Measurements from ENCODE around the gene GBGT1.

The GBGT1 gene

DNA sequence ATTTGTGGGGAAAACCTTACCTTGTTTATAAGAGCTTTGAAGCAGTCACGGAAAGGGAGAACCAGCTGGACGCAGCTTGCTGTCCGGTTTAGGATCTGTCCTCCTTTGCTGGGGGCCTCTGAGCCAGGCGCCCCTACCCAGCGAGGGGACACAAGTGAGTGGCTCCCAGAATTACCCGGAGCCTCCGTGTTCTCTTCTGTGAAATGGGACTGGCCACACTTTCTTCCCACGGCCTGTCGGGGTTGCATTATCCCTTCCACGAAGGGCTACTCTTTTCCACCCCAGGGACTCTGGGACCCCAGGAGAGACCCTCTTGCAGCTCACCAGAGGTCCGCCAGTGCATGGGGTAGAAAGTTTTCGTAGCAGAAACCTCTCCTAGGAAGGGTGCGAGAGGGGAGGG lies 477 bp upstream of the GBGT1 start:
- Histone ChIP-seq H3K27me3 (ENCODE audit: insufficient read depth, low read length, poor library complexity) (no peaks in the 10 kb centered on the region), H3K4me3 (ENCODE audit: low read depth in 1 of 2, low read length in 2 of 2) (no peak overlapping the region), H3K4me1 (ENCODE audit: insufficient read depth, low read length) (peaks cover 10% of the 10 kb centered on the region), H3K79me2 (ENCODE audit: insufficient read depth, low read length) (no peaks in the 10 kb centered on the region), H3K27ac (ENCODE audit: low read length) (no peak overlapping the region), H4K20me1 (ENCODE audit: insufficient read depth, low read length) (no peaks in the 10 kb centered on the region), H3K36me3 (ENCODE audit: insufficient read depth, low read length) (no peaks in the 10 kb centered on the region), H3K9ac (ENCODE audit: low read depth, low read length) (no peak overlapping the region), H3K9me3 (ENCODE audit: insufficient read depth, low read length, severe bottlenecking) (no peaks in the 10 kb centered on the region), H3K4me2 (ENCODE audit: insufficient read depth, low read length) (peak overlapping the region; percentile 64; the same call in 1 of the 2 replicates), H2AFZ (ENCODE audit: low read depth, low read length) (no peak overlapping the region)
- TF ChIP-seq, protein P1, sequence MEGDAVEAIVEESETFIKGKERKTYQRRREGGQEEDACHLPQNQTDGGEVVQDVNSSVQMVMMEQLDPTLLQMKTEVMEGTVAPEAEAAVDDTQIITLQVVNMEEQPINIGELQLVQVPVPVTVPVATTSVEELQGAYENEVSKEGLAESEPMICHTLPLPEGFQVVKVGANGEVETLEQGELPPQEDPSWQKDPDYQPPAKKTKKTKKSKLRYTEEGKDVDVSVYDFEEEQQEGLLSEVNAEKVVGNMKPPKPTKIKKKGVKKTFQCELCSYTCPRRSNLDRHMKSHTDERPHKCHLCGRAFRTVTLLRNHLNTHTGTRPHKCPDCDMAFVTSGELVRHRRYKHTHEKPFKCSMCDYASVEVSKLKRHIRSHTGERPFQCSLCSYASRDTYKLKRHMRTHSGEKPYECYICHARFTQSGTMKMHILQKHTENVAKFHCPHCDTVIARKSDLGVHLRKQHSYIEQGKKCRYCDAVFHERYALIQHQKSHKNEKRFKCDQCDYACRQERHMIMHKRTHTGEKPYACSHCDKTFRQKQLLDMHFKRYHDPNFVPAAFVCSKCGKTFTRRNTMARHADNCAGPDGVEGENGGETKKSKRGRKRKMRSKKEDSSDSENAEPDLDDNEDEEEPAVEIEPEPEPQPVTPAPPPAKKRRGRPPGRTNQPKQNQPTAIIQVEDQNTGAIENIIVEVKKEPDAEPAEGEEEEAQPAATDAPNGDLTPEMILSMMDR (IDR thresholded peaks at IDR 0.05; ENCODE audit: borderline replicate concordance, extremely low read depth, low read length, poor library complexity, severe bottlenecking): no peak
- TF ChIP-seq EZH2 (IDR thresholded peaks at IDR 0.05; ENCODE audit: borderline replicate concordance, low read depth, low read length, severe bottlenecking): no peak
- DNase-seq (no peak), ATAC-seq (ENCODE audit: insufficient read depth, low read depth) (no peak)

DNA sequence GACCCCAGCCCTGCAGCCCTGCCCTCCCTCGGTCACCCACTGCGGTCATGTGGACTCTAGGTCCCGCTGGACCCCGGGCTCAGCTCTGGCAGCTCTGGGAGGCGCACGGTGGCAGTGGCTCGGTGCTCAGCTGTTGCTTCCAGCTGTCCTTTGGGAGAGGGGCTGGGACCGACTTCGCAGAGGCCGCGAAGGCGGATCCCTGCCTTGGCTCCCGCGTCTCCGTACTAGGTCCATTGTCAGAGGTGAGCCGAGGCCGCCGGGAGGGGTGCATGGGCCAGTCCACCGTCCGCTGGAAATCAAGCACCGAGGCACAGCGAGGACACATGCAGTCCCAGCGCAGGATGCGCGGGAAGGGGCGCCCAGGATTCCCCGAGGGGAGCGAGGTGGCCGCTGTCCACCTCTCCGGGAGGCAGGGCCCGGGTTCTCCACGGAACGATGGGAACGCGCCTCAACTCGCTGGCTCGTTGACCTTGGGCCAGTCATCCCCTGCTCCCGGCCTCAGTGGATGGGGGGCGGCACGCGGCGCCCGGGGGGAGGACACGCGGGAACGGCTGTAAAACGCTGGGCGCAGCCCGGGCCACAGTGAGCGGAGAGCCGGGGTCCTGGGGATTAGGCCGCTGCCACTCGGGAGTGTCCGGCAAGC lies 732 bp downstream of the GBGT1 start:
- no peaks in the 10 kb centered on the region for H3K36me3 ChIP-seq (ENCODE audit: insufficient read depth, low read length)
- no peaks in the 10 kb centered on the region for H3K27me3 ChIP-seq (ENCODE audit: insufficient read depth, low read length, poor library complexity)
- no peaks in the 10 kb centered on the region for H3K9me3 ChIP-seq (ENCODE audit: insufficient read depth, low read length, severe bottlenecking)
- H3K4me3 ChIP-seq (ENCODE audit: low read depth in 1 of 2, low read length in 2 of 2): peak overlapping the region in 1 of 2 experiments; percentile 46; a peak in 1 of 4 replicates
- TF ChIP-seq, protein P1 (IDR thresholded peaks at IDR 0.05; ENCODE audit: borderline replicate concordance, extremely low read depth, low read length, poor library complexity, severe bottlenecking): no peak
- TF ChIP-seq EZH2 (IDR thresholded peaks at IDR 0.05; ENCODE audit: borderline replicate concordance, low read depth, low read length, severe bottlenecking): no peak
- no peaks in the 10 kb centered on the region for H3K79me2 ChIP-seq (ENCODE audit: insufficient read depth, low read length)
- ATAC-seq (ENCODE audit: insufficient read depth, low read depth): no peak
- no peak for DNase-seq
- peaks cover 10% of the 10 kb centered on the region for H3K4me1 ChIP-seq (ENCODE audit: insufficient read depth, low read length)
- no peak overlapping the region for H3K27ac ChIP-seq (ENCODE audit: low read length)
- no peaks in the 10 kb centered on the region for H4K20me1 ChIP-seq (ENCODE audit: insufficient read depth, low read length)
- no peak overlapping the region for H2AFZ ChIP-seq (ENCODE audit: low read depth, low read length)
- peak overlapping the region; percentile 43; the same call in 1 of the 2 replicates for H3K9ac ChIP-seq (ENCODE audit: low read depth, low read length)
- peak overlapping the region; percentile 64 for H3K4me2 ChIP-seq (ENCODE audit: insufficient read depth, low read length)

DNA sequence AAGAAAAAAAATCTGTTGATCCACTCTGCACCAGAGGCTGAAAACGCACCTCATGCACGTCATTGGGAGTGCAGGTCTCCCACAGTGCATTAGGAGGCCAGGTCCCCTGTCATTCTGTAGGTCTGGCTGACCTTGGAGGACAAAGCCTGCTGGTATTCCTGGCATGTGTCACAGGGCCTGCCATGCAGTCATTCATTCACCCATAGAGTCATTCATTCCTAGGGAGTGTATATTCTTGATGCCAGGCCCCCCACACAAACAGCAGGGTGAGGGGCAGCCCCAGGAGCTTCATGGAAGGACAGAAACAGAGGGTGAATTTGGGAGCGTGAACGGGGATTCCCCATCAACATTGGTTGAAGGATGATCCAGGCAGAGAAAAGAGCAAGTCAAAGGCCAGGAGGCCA lies 2.2 kb downstream of the GBGT1 start:
- DNase-seq: no peak

More for the DNA sequence above, 2.2 kb downstream of the GBGT1 start:
- no peak for ATAC-seq (ENCODE audit: insufficient read depth, low read depth)
- Histone ChIP-seq H3K79me2 (ENCODE audit: insufficient read depth, low read length) (no peaks in the 10 kb centered on the region), H3K4me3 (ENCODE audit: low read depth in 1 of 2, low read length in 2 of 2) (no peak overlapping the region), H2AFZ (ENCODE audit: low read depth, low read length) (no peak overlapping the region), H3K27me3 (ENCODE audit: insufficient read depth, low read length, poor library complexity) (no peaks in the 10 kb centered on the region), H3K27ac (ENCODE audit: low read length) (no peak overlapping the region), H4K20me1 (ENCODE audit: insufficient read depth, low read length) (no peaks in the 10 kb centered on the region), H3K4me2 (ENCODE audit: insufficient read depth, low read length) (no peak overlapping the region), H3K36me3 (ENCODE audit: insufficient read depth, low read length) (no peaks in the 10 kb centered on the region), H3K9ac (ENCODE audit: low read depth, low read length) (no peak overlapping the region), H3K4me1 (ENCODE audit: insufficient read depth, low read length) (peaks cover 10% of the 10 kb centered on the region), H3K9me3 (ENCODE audit: insufficient read depth, low read length, severe bottlenecking) (no peaks in the 10 kb centered on the region)
- no peak for TF ChIP-seq EZH2 (IDR thresholded peaks at IDR 0.05; ENCODE audit: borderline replicate concordance, low read depth, low read length, severe bottlenecking)
- TF ChIP-seq, protein P1 (IDR thresholded peaks at IDR 0.05; ENCODE audit: borderline replicate concordance, extremely low read depth, low read length, poor library complexity, severe bottlenecking): no peak

Data from DND-41 (cell line).